Tongue (tissue), 2 donors: ENCODE data around the gene NPTN. TPM values are rescaled to one million over a fixed set of nuclear protein-coding genes. Genes with fewer than 3 reads are reported as not detected.
"Not testable (repeated sequence)": the region's sequence is repeated elsewhere in the genome, so short reads cannot be mapped to it uniquely, and the experiment has no call there.

ENCODE experiments used
- DNase-seq: peaks from one replicate; pipeline ENCODE4 v3.0.0-alpha.2; 2015
- total RNA-seq: library from RNA; depleted of rRNA; stranded (reverse); fragments of >200 nt; gene quantifications from one replicate; pipeline ENCODE4 v1.2.3, GENCODE V29; 2014

Gene NPTN
- total RNA-seq, 1 donor from 2014 or later: 85.5 TPM

DNA sequence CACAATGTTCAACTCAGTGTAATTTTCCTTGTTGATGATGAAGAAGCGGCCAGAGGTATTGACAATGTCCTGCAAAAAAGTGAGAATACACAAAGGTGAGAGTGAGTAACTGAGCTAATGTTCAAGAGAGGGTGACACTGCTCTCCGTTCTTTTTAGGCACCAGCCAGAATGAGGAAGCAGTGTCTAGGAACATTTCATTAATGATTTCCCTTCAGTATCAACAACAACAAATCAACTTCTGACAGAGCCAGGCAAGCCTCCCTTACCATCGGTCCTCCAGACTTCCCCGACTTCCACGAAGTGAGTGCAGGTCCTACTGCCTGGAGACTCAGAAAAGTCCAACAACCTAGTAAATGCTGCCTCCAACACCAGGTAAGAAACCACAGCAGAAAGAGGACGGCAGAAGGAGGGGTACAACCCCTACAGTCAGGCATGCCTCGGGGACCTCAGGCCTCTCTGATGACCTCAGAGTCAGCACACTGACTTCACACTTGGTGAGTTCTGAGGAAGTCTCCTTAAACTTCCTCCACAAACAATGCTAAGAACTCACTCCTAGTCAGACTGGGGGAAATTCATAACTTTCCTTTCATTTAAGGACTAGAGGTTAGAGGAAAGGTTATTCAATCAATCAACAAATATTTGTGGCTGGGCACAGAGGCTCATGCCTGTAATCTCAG is 62.7 kb downstream of the NPTN start:
- no peak for DNase-seq

DNA sequence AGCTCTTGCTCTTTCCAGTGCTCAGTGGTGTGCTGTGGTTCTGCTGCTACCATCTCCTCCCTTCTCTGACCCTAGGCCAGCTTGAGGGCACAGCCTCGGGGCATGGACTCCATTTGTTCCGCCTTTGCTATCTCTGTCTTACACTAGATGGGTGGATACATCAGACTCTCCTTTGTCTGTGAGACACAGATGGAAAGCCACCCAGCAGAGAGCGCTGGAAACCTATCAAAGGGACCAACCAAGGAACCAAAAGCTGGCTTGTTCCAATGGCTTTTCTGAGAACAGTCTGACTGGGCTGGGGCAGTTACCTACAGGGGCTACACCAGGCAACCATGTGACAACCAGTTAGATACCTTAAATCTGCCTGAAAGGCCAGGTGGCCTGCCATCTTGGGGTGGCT is 63.8 kb downstream of the NPTN start:
- DNase-seq: peak; percentile 7

DNA sequence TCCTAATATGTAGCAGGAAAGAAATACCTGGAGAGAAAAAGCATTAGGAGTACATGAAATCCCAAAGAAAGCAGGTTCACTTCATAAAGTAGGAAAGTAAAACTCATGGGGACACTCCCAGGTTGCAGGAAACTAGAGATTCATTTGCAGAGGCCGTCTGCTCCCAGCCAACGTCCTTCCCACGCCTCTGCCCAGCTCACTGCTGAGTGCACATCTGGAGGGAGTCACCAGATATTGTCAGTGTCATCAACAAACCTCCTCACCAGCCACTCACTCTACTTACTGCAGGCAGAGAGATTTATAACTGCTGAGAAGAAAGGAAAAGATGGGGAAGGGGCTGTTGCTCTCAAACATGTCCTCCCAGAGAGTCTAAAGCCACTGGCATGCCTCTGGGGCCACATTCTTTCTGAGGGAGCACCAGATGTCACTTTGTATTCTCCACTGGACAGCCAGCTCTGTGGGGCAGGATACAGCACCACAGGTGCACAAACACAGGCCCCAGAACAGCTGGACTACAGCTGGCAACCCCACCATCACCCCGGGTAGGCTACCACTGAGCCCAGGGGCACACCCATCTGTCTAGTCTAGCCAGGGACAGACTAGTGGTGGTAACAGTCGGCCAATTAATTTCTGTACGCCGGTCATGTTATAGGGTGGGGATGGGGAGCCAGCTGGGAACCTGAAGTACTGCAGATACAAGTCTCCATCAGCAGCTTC is 64.5 kb downstream of the NPTN start:
- peak; percentile 80 for DNase-seq

DNA sequence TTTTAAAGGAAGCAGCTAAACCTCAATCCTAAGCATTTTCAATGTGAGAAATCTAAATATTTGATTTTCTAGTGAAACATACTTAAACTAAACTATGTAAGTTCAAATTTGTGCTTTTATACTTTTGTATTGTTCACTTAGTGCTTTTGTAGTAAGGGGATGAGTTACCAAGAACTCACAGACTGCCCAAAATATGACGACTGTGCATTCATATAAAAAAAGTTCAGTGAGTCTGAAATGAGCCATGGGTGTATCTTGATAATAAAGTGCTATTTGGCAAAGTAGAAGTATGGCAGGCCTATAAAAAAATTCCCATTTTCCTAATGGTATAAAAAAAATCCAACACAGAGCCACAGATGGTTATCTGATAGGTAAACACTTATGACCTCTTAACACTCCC is 66.2 kb downstream of the NPTN start:
- no peak for DNase-seq

DNA sequence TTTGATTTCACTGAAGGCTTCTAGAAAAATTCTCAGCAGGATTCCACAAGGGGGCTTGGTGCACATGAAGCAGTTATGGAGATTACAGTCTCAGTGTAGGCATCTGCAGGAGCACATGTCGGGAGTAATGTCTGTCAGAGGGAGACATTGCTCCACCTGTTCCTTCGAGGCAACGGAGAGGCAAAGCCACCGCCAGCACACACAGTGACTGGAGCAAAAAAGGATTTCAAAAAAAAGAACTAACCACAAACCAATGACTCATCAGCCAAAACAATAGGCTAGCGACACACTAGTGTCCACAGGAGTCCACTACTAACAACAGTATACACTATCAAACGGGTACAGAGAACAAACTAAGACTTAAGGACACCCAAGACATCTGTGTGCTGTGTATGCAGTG is 68.9 kb downstream of the NPTN start:
- DNase-seq: peak; percentile 65

DNA sequence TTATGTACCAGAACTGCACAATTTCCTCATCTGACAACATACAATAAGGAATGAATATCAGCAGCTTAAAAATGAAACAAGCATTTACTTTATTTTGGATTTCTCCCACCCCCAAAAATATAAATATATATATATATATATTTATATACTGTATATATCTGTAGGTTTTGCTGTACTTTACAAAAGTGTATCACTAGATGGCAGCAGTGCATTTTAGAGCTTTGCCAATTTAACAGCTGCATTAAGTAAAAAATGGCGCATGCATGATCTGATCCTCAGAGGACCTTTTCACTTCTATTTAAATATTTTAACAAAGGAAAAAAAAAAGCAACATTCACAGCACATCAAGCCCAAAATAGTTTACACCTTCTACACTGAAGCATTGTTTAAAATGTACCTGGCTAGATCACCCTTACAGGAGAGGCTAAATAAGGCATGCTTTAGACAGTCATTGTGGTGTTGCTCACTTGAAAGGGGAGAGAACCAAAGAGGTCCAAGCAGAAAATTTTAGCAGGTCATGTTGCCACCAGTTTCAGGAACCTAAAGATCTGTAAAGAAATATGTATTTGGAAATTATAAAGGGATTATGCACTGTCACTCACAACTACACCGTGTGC is 72.6 kb downstream of the NPTN start:
- DNase-seq: peak; percentile 92

DNA sequence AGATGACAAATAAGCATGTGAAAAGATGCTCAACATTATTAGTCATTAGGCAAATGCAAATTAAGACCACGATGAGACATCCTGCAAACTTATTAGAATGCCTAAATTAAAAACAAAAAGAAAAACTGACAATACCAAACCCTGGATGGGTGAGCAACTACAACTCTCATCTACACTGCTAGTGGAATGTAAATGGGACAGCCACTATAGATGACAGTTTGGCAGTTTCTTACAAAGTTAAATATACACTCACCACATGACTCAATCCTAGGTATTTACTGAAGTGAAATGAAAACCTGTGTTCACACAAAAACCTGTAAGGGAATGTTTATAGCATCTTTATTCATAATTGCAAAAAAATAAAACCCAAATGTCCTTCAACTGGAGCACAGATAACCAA is 74.7 kb downstream of the NPTN start:
- no peak for DNase-seq

DNA sequence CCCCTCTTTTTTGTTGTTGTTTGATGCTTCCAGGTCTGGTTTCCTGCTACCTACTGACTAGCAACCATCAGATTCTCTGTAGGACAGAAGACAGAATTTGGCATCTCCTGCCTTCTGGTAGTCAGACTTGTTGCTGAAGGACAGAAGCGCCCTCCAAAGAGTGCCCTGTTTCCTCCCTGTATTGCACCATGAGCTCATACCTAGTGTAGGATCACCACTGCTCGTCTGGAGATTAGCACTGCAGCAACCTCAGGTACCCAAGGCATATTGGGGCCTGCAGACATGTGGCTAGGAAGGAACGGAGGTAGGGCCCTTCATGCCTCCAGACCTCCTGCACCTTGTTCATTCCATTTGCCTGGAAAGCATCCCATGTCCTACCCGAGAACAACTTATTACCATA is 78.1 kb downstream of the NPTN start:
- DNase-seq: no peak

DNA sequence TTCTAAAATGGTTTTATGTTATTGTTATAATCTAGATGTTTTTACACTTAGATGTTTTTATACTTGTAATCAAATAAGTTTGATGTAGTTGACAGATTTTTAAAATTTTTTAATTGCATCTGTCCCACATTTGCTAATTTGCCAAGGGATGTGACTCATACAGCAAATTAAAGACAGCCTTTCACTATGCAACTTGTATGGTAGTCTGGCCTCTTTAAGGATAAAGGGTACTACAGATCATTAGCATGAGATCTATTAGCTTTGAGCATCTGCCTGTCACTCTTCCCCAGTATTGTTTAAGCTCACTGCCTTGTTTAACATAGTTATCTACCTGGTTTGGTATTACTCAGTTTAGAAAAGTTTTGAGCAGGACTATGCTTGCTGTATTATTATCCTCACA is 83.0 kb downstream of the NPTN start:
- DNase-seq: no peak

DNA sequence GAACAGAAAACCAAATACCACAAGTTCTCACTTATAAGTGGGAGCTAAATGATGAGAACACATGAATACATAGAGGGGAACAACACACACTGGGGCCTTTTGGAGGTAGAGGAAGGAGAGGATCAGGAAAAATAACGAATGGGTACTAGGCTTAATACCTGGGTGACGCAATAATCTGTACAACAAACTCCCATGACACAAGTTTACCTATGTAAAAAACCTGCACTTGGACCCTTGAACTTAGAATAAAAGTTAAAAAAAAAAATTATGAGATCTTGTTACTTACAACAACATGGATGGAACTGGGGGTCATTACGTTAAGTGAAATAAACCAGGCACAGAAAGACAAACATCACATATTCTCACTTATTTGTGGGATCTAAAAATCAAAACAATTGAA is 84.3 kb downstream of the NPTN start:
- not testable (repeated sequence) for DNase-seq

DNA sequence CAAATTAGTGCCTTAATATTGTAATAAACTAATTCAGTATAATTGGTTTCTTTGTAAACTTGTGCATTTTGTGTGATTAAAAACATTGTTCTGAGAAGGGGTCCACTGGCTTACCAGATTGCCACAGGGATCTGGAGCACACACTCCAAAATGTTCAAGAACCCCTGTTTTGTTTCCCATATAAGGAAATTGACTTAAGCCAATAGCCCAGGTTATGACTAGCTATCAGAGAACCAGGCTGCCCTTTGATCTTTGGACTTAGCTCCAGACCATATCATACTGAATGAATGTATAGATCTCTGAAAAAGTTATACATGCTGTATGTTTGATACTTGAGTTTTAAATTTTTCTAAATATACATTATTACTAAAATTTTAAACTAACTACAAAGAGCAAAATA is 91.7 kb downstream of the NPTN start:
- DNase-seq: no peak

DNA sequence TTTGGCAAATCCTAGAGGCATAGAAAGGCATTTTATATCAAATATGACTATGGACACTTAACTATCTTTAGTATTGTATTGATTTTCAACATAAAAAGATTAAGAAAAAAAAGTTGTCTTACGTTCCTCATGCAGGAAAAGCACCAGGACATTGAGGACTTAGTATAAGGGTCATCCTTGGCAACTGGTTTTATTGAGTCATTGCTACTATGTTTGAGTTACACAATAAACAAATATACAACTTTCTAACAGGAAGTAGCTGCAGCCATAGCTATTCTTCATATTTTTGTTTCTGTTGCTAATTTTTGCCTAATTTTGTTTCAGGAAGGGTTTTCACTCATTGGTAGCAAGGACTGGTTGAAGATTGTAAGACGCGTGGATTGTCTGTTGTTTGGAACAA is 93.0 kb downstream of the NPTN start:
- DNase-seq: no peak

DNA sequence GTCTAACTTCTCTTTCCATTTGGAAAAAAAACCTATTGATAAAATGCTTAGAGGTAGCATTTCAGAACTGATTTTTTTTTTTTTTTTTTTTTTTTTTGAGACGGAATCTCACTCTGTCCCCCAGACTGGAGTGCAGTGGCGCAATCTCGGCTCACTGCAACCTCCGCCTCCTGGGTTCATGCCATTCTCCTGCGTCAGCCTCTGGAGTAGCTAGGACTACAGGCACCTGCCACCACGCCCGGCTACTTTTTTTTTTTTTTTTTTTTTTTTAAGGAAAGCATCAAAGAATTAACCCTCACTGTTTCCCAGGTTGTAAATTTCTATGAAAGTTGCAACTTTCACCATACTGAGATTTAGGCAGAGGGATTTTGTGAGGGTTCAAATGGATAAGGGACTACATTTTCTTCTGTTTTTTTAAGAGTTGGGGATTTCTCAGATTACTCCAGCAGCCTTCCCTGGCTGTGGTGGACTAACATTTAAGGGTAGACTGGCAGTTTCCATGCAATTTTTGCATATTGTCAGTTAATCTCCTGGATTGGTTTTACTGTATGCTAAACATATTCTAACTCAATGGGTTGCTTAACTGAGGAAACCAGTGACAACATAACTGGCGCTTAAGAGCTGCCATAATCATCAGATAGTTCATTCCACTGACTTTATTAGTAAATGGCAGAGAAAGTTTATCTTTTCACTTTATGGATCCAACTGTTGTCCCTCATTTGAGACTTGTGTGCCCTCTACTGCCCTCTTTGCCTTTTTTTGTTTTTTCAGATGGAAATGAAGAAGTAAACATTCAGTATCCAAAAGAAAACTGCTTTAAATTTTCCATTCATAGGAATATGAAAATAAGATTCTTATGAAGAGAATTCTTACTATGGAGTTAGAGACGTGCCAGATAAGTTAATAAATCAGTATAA is 93.7 kb downstream of the NPTN start:
- no peak for DNase-seq

DNA sequence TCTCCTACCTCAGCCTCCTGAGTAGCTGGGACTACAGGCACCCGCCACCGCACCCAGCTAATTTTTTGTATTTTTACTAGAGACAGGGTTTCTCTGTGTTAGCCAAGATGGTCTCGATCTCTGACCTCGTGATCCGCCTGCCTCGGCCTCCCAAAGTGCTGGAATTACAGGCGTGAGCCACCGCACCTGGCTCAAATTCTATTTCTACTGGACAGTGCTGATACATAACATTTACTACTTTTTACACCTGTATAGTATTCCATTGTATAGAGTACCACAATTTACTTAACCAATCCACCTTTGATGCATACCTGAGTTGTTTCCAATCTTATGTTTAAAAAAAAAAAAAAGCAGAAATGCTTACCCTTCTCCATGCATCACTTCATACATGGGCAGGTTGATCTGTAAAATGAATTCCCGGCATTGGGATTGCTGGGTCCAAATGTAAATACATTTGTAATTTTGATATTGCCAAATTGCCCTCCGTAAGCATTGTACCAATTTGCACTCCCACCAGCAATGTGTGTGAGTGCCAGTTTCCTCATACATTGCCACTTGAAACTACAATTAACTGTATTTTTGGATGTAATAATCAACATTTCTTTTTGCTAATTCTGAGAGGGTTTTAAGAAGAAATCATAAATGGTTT is 94.5 kb downstream of the NPTN start:
- DNase-seq: no peak

DNA sequence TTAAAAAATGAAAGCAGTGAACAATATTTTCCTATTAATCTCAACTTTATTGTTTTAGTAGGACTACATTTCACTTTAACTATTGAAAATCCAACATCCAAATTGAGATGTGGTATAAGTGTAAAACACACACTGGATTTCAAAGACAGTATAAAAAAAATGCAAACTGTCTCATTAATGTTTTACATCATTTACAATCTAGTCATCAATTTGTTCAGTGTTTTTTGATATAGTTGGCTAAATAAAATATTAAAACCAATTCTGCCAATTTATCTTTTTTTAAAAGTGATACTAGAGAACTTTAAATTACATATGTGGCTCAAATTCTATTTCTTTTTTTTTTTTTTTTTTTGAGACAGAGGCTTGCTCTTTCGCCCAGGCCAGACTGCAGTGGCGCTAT is 95.1 kb downstream of the NPTN start:
- DNase-seq: no peak

DNA sequence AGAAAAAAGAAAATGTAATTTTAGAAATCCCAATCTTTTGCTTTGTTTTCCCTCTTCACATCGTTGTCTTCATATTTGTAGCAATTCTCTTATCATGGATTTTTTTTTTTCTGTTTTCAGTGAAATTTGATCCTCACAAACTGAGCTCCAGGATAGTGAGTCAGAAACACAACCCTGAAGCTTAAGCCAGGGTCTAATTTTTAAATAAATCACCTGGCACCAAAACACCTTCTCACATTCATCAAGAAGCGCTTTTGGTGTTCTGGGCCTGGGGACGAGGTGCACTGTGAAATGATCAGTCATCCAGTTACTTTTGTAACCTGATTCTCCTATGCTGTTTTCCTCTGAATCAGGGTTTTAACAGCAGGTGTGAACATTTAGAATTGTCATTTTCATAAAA is 102.5 kb downstream of the NPTN start:
- DNase-seq: no peak

DNA sequence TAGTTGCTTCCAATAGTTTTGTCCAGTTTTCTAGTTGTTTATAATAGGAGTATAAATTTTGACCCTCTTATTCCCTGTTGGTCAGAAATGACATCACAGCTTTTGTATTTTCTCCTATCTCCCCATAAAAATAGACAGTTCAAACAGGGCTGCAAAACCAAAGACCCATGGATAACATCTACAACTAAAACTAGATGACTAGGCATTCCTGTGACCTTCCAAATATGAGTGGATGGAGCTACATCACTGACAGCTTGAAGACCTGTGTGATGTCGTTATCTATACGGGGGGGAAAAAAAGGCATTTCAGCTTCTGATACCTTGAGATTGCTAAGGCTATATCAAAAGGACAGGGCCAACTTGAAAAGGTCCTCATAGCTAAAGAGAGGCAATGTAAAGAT is 105.6 kb downstream of the NPTN start:
- DNase-seq: no peak

DNA sequence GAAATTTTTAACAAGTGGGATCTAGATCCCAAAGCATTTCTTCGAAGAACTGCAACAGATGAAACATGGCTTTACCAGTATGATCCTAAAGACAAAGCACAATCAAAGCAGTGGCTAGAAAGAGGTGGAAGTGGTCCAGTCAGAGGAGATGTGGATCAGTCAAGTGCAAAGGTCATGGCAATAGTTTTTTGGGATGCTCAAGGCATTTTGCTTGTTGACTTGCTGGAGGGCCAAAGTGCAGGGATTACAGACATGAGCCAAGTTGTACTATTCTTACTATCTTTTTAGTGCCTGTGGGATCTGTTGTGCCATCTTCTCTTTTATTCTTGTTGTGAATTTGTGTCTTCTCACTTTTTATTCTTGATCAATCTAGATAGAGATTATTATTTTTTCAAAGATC is 108.3 kb downstream of the NPTN start:
- DNase-seq: no peak

DNA sequence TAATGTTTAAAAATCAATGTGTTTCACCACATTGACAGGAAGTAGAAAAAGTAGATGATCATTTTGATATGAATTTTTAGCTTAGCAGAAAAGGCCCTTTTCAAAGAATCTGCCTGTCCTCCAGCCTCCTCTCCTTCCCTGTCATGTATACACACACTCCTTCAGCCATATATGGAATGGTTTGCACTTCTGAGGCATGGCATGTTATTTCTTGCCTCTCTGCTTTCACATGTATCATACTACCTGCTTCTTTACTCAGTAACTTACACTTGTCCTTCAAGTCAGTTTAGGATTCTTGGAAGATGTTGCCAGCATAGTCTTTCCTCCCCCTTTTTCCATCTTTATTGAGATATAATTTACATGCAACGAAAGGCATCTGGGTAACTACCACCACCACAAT is 111.2 kb downstream of the NPTN start:
- no peak for DNase-seq

DNA sequence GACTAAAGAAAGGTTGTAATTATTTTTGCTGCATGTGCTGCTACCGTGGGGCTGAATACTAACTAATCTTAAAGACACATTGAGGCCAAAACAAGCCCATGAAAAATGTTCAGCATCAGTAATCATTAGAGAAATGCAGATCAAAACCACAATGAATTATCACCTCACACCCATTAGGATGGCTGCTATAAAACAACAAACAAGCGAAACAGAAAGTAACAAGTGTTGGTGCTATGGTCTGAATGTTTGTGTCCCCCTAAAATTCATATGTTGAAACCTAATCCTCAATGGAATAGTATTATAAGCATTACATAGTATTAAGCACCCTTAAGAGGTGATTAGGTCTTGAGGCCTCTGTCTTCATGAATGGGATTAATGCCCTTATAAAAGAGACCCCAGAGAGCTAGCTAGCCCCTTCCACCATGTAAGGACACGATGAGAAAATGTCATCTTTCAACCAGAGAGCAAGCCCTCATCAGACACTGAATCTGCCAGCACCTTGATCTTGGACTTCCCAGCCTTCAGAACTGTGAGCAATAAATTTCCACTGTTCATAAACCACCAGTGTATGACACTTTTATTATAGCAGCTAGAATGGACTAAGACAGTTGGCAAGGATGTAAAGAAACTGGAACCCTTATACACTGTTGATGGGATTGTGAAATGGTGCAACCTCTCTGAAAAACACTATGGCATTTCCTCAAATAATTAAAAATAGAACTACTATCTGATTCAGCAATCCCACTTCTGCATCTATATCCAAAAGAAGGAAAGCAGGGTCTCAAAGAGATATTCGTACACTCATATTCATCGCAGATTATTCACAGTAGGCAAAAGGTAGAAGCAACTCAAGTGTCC is 114.1 kb downstream of the NPTN start:
- no peak for DNase-seq

DNA sequence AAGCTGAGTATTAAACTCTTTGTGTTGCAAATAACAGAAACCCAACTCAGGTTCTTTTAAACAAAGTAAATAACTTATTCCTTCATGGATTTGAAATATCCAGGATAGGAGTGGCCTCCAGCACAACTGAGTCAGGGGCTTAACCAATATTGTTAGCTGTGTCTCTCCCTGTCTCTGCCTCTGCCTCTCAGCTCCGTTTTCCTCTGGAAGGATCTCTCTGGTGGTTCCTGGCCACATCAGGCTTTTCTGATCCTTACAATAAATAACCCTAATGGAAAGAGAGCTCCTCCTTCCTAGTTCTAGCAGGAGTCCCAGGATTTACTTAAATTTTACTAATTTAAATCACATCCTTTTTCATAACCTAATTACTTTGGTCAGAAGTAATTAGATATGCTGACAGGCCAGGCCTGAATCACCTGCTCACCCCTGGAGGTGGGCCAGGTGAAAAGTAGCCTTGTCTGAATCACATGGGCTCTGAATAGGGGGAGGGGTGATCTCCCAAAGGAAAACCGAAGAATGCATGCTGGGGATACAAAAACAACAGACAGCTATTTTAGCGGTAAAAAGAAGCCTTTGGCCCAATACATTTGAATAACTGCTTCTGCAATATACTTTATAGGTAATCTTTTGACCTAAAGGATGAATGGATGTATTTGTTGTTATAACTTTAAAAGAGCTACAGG is 114.9 kb downstream of the NPTN start:
- DNase-seq: no peak
